Activated CD8-positive, alpha-beta memory T cell treated with anti-CD3 and anti-CD28 coated beads, Interleukin-2, amount 50 U/mL, for 48 hours (primary cell): ENCODE results near the gene TMEM135.
"Not testable (repeated sequence)": the region's sequence is repeated elsewhere in the genome, so short reads cannot be mapped to it uniquely, and the experiment has no call there.

Experiments used
- DNase-seq: peaks from one replicate; pipeline ENCODE4 v3.0.0-alpha.2; 2020

The TMEM135 gene

DNA sequence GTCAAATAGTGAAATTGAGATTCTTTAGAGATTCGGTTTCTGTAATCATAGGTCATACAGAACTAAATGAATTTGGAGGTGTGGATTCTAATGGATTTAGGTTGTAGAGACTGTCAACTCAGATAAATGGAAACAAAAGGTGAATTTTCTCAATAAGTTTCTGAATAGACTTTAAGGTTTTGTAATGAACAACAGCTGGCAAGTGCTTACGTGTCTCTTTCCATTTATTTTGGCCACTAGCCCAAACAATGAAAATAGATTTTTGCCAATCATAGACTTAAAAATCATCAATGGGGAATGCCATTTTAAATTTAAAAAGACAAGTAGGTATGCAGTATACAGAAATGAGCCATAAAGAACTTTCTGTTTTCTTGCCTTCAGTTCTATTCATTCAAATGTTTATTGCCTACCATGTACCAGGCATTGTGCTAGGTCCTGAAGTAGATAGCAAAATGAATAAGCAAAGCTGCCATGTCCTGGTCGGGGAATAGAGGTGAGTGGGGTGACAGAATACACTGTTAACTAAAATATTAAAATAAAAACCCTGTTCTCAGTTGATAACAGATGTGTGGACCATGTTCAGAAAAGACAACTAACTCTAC is 16.9 kb upstream of the TMEM135 start:
- DNase-seq: no peak

DNA sequence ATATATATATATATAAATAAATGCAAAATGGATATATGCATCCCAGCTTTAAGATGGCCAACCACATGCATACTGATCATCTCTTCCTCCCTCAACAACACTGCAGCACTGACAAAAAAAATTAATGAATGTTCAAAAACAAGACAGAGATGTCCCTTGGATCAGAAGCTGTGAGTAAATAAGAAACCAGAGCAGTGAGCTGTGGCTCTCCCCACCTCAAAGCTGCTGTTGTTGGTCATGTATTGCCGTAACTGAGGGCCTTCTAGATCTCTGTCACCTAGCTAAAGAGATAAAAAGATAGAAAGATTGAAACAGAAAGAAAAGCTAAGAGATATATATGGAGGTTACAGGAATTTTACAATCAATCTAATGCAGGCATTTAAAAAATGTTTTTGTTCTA is 15.5 kb upstream of the TMEM135 start:
- DNase-seq: no peak

DNA sequence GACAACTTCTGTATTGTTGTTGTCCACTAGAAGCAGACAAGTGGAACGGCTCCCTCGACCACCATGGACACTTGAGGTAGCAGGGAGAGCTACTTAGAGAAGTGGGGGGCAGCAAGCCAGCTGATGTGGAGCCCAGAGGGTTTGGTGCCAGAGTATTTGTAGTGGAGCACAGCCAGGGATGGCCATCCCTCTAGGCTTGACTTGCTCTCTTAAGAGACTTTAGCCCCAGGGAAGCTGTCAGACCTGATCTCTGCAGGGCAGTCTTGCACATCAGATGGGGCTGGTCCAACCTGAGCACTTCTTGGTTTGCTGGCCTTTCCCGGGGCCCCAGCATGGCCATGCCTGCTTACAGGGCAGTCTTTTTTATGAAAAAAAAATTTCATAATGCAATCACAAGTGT is 15.0 kb upstream of the TMEM135 start:
- no peak for DNase-seq

DNA sequence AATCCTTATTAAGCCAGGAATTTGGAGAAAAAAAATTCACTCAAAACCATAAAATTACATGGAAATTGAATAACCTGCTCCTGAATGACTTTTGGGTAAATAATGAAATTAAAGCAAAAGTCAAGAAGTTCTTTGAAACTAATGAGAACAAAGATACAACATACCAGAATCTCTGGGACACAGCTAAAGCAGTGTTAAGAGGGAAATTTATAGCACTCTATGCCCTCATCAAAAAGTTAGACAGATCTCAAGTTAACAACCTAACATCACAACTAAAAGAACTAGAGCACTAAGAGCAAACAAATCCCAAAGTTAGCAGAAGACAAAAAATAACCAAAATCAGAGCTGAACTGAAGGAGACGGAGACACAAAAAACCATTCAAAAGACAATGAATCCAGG is 11.3 kb upstream of the TMEM135 start:
- DNase-seq: not testable (repeated sequence)

DNA sequence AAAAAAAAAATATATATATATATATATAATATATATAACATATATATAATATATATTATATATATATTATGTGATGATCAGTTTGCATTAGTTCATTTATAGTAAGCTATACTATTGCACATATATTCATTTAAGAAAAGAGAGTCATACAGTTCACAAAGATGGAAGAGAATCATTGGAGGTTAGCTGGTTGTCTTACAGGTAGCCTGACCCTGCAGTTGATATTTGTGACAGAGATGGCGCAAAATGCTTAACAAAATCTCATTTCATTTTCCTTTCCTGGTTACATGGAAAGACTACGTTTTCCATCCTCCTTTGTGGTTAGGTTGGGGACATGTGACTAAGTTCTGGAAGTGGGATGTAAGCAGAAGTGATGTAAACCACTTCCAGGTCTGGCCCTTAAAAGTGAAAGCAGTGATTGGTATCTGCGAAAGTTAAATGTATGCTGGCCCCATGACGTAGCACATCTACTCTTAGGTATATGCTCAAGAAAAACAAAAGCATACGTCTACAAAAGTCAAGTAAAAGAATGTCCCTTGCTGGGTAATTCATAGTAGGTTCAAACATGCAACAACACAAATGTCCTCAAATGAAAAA is 7.2 kb upstream of the TMEM135 start:
- no peak for DNase-seq

DNA sequence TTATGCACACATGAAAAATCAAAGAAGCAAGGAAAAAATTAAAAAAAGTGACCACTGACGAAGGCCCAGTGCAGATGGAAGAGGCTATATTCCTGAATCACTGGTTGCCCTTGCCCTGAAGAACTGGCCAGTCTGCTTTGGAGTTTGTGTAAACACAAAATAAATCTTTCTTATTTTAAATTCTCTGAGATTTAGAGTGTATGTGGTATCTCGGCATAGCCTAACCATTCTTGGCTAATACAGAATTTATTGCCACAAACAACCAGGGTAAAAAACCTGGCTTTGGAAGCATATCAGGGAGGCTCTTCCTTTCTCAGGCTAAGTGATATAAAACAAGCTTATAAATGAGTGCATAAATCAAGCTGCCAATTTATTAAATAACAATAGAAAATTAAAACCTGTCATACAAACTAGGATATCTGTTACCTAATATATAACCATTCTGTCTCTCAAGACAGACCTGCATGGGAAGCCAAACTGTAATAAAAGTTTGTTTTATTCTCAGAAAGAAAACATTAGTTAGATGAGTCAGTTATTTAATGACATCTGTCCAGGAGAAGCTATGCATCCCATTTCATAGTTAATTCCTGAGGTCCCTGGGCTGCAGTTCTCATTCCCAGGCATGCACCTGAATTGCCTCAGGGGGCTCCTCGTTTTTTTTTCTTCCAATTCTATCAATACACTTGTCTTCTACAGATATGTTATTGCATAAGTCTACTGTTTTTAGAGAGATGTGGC is 6.1 kb upstream of the TMEM135 start:
- no peak for DNase-seq

DNA sequence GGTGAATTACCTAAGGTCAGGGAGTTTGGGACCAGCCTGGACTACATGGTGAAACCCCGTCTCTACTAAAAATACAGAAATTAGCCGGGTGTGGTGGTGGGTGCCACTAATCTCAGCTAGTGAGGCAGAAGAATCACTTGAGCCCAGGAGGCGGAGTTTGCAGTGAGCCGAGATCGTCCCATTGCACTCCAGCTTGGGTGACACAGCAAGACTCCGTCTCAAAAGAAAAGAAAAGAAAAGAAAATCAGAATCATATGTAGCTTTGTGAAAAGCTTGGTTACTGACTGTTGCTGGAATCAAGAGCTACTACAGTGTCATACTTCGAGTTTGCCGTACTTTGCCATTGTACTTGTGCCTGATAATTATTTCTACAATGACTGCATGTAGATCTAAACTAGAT is 4.2 kb upstream of the TMEM135 start:
- no peak for DNase-seq

DNA sequence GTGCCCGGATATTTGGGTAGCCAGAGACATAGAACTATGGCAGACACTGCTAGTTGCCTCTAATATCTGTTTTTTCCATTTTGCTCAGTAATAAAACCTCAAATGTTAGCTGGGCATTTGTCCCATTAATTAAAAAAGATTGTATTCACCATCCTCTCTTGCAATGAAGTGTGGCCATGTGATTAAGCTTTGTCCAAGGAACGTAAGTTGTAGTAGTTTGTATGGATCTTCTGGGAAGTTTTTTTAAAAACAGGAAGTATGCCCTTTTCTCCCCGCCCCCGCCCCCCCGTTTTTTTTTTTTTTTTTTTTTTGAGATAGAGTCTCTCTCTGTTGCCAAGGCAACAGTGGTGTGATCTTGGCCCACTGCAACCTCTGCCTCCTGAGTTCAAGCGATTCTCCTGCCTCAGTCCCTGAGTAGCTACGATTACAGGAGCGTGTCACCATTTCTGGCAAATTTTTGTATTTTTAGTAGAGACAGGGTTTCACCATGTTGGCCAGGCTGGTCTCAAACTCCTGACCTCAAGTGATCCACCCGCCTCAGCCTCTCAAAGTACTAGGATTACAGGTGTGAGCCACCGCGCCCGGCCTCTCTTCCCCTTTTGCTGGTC is 1.7 kb upstream of the TMEM135 start:
- no peak for DNase-seq

DNA sequence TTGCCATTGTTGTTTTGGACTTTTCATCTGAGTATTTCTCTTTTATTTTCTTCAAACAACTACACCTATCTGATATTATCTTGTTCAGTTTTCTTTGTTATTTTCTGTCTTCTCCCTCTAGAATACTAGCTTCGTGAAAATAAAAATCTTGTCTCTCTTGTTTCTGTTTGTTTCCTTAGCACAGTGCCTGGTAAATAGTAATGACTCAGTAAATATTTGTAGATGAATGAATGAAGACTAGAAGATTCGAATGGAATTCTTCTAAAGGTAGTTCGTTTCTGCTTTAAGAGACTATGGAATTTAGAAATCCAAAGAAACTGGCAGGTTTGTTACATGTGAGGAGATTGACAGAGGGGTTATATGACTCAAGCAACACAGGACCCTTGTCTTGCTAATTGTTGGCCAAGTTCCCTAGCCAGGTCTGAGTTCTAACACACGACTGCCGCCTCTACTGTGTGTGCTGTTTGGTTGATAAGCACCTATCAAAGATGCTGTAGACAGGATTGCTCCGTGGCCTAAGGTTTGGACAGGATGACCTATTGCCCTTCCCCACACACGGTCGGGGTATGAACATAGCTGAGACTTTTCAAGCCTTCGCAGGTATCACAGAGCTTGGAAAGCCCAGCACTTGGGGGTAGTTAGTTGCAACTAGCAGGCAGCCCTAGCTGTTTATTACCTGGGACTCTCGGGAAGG is 831 bp upstream of the TMEM135 start:
- DNase-seq: no peak

DNA sequence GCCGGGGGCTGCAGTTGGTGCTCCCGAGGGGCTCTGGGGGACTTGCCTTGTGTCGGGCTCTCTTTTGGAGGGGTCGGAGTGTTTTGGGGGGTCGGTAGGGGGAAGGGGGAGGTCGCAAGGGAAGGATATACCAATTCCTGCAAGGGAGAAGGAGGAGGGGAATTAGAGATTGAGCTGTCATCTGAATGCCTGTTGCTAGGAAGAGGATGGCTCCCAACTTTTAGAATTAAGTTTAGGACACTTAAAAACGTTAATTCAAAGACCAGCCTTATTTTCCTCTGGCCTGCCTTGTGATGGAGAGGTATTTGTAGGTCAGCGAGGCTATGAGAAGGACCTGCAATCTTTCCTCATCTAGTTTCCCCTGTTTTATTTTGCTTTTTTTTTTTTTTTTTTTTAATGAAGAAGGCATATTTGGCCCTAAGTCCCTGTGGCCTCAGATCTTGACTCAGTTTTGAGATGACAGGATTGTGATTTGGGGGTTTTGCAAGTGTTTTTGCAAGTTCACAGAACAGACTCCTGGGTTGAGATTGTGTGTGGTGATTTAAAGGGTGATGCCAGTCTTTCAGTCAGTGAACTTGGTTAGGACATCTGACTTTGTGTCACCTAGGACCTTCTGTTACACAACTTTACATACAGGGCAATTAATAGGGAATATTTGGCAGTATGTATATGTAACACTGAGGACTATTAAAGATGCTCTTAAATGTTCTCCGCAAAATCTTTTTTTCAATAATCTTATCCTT is 672 bp downstream of the TMEM135 start:
- no peak for DNase-seq

DNA sequence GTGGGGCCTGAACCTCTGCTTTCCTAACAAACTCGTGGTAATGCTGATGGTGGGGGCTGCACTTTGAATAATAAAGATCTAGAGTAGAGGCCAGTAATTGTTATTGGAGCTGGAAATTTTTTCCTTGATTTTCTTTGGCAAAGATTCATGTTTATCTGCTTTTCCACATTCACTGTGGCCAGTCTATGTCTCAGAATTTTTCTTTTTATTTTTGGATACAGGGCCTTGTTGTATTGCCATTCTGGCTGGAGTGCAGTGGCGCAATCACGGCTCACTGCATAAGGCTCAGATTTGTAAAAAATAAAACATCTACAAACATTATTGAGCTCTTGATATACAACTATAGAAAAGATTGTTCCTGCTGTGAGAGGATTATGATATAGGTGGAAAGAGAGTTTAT is 1.6 kb downstream of the TMEM135 start:
- no peak for DNase-seq

DNA sequence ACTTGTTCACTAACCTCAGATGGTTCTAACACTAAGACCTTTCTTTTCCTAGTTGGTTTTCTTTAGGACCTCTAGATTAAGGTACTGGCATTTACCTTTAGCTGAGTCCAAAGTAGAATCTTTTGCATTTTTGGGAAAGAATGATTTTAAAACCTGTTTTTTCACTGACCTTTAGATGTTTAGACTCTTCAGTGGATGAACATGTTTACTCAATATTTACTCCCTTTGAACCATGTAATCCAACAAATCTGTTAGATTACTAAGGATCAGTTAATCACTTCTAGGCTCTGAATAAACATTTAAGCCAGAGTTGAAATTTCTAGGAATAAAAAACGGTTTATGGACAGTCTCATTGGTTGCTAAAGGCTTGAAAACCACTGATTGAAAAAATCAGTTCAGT is 6.2 kb downstream of the TMEM135 start:
- no peak for DNase-seq

DNA sequence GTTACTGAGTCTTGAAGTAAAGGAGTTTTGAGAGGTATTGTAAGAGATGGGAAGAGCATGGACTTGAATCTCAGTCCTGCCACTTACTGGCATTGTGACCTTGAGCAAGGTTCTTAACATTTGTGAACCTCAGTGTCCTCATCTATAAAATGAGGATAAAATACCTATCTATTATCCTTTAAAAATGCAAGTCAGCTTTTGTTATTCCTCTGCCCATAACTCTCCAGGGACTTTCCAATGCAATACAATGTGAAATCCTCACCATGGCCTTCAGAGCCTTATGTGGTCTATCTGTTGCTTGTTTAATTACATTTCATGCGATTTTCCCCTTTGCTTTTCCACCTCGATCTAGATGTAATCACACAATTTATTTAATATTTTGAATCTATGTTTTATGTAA is 9.1 kb downstream of the TMEM135 start:
- no peak for DNase-seq

DNA sequence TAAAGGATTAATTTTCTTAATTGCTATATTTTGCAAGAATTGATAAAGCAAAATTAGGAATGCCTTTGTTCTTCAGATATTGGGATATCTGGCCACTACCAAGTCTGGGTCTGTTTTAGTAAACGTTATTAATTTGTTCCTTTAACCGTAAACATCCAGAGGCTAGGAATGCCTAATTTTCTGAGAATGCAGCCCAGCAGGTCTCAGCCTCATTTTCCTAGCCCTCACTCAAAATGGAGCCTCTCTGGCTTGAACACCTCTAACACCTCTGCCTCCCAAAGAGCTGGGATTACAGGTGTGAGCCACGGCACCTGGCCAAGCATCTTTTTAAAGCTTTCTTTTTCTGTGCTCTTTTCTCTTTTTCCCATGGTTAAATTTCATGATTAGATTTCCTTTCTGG is 18.4 kb downstream of the TMEM135 start:
- DNase-seq: no peak

DNA sequence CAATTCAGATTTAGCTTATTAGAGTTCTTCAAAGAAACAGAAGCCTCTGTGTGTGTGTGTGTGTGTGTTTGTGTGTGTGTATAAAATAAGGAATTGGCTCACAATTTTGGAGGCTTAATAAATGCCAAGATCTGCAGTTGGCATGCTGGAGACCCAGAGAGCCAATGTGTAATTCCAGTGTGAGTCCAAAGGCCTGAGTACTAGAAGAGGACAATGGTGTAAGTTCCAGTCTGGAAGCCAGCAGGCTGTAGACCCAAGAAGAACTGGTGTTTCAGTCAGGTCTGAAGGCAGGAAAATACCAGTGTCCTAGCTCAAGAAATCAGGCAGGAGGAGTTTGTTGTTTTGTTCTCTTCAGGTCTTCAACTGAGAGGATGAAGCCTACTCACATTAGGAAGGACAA is 20.0 kb downstream of the TMEM135 start:
- no peak for DNase-seq

DNA sequence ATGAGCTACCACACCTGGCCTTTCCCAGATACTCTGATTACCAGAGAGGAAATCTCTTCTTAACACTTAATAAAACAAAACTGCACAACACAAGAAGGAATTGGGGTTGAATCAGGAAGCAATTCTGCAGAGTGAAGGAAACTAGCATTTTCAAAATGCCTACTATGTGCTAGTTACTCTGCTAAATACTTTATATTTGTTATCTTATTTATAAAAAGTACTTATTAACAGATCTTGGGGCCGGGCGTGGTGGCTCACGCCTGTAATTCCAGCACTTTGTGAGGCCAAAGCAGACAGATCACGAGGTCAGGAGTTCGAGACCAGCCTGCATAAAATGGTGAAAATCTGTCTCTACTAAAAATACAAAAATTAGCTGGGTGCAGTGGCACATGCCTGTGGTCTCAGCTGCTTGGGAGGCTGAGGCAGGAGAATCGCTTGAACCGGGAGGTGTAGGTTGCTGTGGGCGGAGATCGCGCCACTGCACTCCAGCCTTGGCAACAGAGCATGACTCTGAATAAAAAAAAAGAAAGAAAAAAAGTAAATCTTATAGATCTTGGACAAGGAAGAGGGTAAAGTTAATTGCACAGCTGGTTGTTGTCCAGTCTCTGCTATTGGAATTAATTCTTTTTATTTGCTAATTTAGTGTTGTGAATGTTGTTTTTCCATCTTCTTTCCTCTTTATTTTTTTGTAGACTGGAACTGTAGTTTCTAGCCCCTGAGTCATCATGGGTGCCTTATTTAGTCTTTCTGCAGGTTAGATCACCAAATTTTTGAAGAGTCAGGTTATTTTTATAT is 22.1 kb downstream of the TMEM135 start:
- DNase-seq: no peak

DNA sequence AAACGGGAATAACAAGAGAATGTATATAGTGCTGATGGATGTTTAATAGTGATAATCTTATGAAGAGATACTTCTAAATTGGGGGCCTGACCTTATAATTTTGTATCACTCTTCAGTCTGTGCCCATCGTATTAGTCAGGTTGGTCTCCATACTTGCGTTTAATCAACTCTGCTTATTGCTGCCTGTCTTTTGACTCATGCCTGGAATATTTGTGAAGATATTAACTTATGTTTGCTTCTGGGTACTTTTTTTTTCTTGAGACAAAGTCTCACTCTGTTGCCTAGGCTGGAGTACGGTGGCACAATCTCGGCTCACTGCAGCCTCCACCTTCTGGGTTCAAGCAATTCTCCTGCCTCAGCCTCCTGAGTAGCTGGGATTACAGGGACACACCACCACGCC is 24.0 kb downstream of the TMEM135 start:
- DNase-seq: no peak

DNA sequence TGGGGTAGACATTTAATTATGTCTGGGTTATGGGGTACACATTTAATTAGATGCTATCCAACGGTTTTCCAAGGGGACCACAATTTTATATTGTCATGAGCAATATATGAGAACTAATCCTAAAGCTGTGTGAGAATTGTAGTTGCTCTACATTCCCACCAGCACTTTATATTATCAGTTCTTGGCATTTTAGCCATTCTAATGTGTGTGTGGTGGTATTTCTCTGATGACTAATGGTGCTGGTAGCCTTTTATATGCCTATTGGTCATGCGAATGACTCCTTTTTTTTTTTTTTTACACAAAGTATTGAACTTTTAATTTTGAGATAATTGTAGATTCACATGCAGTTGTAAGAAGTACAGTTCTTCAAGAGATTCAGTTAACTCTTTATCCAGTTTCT is 26.2 kb downstream of the TMEM135 start:
- no peak for DNase-seq

DNA sequence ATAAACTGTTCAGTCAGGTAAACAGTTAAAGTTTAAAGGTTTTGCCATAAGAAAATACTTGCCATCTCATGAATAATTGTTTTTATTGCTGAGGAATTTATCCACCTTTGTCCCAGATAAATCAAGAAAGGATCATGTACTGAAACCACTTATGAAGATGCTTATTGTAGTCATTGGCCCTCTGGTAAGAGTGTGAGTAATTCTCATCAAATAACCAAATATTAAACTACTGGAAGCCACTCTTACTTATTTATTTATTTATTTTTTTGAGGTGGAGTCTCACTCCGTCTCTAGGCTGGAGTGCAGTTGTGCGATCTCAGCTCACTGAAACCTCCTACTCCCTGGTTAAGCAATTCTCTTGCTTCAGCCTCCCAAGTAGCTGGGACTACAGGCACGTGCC is 35.1 kb downstream of the TMEM135 start:
- DNase-seq: no peak

DNA sequence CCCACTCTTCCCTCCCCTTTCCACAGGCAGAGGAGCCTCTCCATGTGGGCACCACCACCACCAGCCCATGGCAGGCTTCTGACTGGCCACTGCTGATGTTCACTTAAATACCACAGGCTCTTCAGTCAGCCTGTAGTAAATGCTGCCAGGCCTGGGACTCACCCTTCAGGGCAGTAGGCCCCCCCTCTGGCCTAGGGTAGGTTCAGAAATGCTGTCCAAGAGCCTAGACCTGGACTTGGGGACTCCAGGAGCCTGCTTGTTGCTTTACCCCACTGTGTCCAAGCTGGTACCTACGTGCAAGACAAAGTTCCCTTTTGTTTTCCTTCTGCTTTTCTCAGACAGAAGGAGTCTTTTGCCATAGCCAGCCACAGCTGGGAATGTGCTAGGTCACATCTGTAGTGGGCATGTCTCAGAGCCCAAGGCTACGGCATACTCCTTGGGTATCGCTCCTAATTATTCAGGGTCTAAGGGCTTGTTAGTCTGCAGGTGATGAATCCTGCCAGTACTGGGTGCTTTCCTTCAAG is 38.6 kb downstream of the TMEM135 start:
- no peak for DNase-seq

DNA sequence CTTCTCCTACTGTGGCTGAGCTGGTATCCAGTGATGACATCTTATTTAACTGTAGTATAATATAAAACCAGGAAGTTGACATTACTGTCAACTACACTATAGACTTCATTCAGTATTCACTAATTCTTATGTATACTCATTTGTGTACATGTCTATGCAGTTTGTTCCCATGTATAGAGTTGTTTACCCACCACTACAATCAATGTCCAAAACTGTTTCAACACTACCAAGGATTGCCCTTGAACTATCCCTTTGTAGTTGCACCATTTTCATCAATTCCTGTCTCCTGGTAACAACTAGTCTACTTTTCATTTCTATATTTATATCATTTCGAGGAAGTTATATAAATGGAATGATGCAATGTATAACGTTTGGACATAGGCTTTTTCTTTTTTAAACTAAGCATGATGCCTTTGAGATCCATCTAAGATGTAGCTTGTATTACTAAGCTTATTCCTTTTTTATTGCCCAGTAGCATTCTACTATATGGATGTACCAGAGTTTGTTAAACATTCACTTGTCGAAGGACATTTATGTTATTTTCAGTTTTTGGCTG is 39.2 kb downstream of the TMEM135 start:
- no peak for DNase-seq
